ENCODE measurements around the gene FAT1. TPM values are rescaled to one million over a fixed set of nuclear protein-coding genes. Genes with fewer than 3 reads are reported as not detected.

FAT1 gene
- total RNA-seq, 1 experiment from 2014 or later = 172 TPM

- TF ChIP-seq ZSCAN18 (CRISPR knock-in tag; IDR thresholded peaks at IDR 0.05) (no peak), CBFB (CRISPR knock-in tag; IDR thresholded peaks at IDR 0.05; ENCODE audit: low read depth) (0 out of 2 replicates have a peak, but pooled peaks have one; percentile 61), CTCF (IDR thresholded peaks at IDR 0.05) (no peak), ZBTB43 (CRISPR knock-in tag; IDR thresholded peaks at IDR 0.05) (peak; percentile 82; the same call in 1 of the 2 replicates), ATF2 (CRISPR knock-in tag; IDR thresholded peaks at IDR 0.05; ENCODE audit: borderline replicate concordance, low read depth) (peak; percentile 73; the same call in 1 of the 2 replicates), HMGA2 (CRISPR knock-in tag; IDR thresholded peaks at IDR 0.05) (no peak), GTF2I (CRISPR knock-in tag; conservative IDR thresholded peaks at IDR 0.05) (no peak), ZNF317 (CRISPR knock-in tag; IDR thresholded peaks at IDR 0.05; ENCODE audit: borderline replicate concordance, low read depth) (peak; percentile 49; the same call in 1 of the 2 replicates), ZBTB21 (CRISPR knock-in tag; IDR thresholded peaks at IDR 0.05; ENCODE audit: borderline replicate concordance) (0 out of 2 replicates have a peak, but pooled peaks have one; percentile 25), SOX15 (CRISPR knock-in tag; IDR thresholded peaks at IDR 0.05) (no peak), OVOL2 (CRISPR knock-in tag; IDR thresholded peaks at IDR 0.05; ENCODE audit: borderline replicate concordance) (no peak), ZNF232 (CRISPR knock-in tag; IDR thresholded peaks at IDR 0.05) (no peak), TEAD1 (CRISPR knock-in tag; IDR thresholded peaks at IDR 0.05) (peak; percentile 56; the same call in 1 of the 2 replicates), EMX1 (CRISPR knock-in tag; IDR thresholded peaks at IDR 0.05) (no peak), SMAD3 (CRISPR knock-in tag; IDR thresholded peaks at IDR 0.05; ENCODE audit: borderline replicate concordance) (0 out of 2 replicates have a peak, but pooled peaks have one; percentile 65), ZNF263 (CRISPR knock-in tag; IDR thresholded peaks at IDR 0.05; ENCODE audit: low read depth) (no peak), STAT6 (CRISPR knock-in tag; conservative IDR thresholded peaks at IDR 0.05; ENCODE audit: low read depth) (no peak), TP53 (CRISPR knock-in tag; IDR thresholded peaks at IDR 0.05) (no peak), MXD4 (CRISPR knock-in tag; IDR thresholded peaks at IDR 0.05; ENCODE audit: borderline replicate concordance) (no peak), NR3C1 (CRISPR knock-in tag; conservative IDR thresholded peaks at IDR 0.05; ENCODE audit: low read depth) (no peak), ATF6 (CRISPR knock-in tag; IDR thresholded peaks at IDR 0.05) (no peak), ZNF219 (CRISPR knock-in tag; IDR thresholded peaks at IDR 0.05; ENCODE audit: borderline replicate concordance) (no peak), SMAD4 (CRISPR knock-in tag; IDR thresholded peaks at IDR 0.05) (no peak), MYBL2 (CRISPR knock-in tag; IDR thresholded peaks at IDR 0.05) (peak; percentile 80; the same call in 1 of the 2 replicates), ZNF281 (CRISPR knock-in tag; IDR thresholded peaks at IDR 0.05) (peak; percentile 97)
Measured at GRCh38 chr4:186726426-186727168, 2.9 kb upstream of the FAT1 start (continued).

Data from WTC11 (cell line).